Caco-2 (cell line): ENCODE data around the gene ADAM23. TPM values are rescaled to one million over a fixed set of nuclear protein-coding genes. Genes with fewer than 3 reads are reported as not detected.

ENCODE experiments used
- BruUV-seq: library from RNA; stranded (reverse); fragments of 400-500 nt; replicated peaks from 2 replicates; lab custom pipeline; 2021; lab: Mats Ljungman, UMichigan
- CTCF ChIA-PET: fragments of 300-600 bp; sonication (Branson Sonifier 250); formaldehyde crosslinking; loops from one replicate; lab custom pipeline; 2022; ENCODE audit warnings: antibody characterized with exemption; lab: Charles Lee
- POLR2A ChIA-PET: fragments of 300-600 bp; sonication (Branson Sonifier 250); formaldehyde crosslinking; loops from one replicate; lab custom pipeline; 2022; ENCODE audit warnings: antibody characterized with exemption; lab: Charles Lee
- DNase-seq, 2 experiments: peaks; one replicate each; pipeline versions ENCODE4 v3.0.0 to v3.0.0-alpha.2; 2020 to 2022
- H3K27me3 ChIP-seq: replicated peaks from 2 replicates; pipeline ENCODE4 v1.6.0; 2011; ENCODE audit warnings: low read length; ENCODE audit not compliant: control insufficient read depth, insufficient read depth
- H3K36me3 ChIP-seq: 2 replicates; pipeline ENCODE4 v1.5.1; 2011; ENCODE audit warnings: low read length; ENCODE audit not compliant: control insufficient read depth, insufficient read depth
- H3K4me1 ChIP-seq: fragments of 250-450 bp; sonication (Bioruptor Pico); 2 replicates; pipeline ENCODE4 v1.5.1; 2020; ENCODE audit warnings: mild to moderate bottlenecking
- H3K4me3 ChIP-seq: 2 replicates; pipeline ENCODE4 v1.5.1; 2011; ENCODE audit warnings: low read depth, mild to moderate bottlenecking, control low read depth, low read length
- H3K9me3 ChIP-seq: fragments of 250-450 bp; sonication (Bioruptor Pico); 2 replicates; pipeline ENCODE4 v1.5.1; 2020; ENCODE audit warnings: mild to moderate bottlenecking, moderate library complexity
- H3K27ac Mint-ChIP-seq: one replicate; pipeline ENCODE4 v1.8.0; 2022; ENCODE audit warnings: mixed read lengths; ENCODE audit not compliant: unreplicated experiment
- H3K27me3 Mint-ChIP-seq: one replicate; pipeline ENCODE4 v1.8.0; 2022; ENCODE audit warnings: mixed read lengths; ENCODE audit not compliant: insufficient read depth, unreplicated experiment
- H3K36me3 Mint-ChIP-seq: one replicate; pipeline ENCODE4 v1.8.0; 2022; ENCODE audit warnings: mild to moderate bottlenecking, mixed read lengths; ENCODE audit not compliant: insufficient read depth, unreplicated experiment
- H3K4me1 Mint-ChIP-seq: one replicate; pipeline ENCODE4 v1.8.0; 2022; ENCODE audit warnings: low read depth, mixed read lengths; ENCODE audit not compliant: unreplicated experiment
- H3K4me3 Mint-ChIP-seq: one replicate; pipeline ENCODE4 v1.8.0; 2022; ENCODE audit warnings: mild to moderate bottlenecking, moderate library complexity, mixed read lengths; ENCODE audit not compliant: unreplicated experiment
- H3K9me3 Mint-ChIP-seq: one replicate; pipeline ENCODE4 v1.8.0; 2022; ENCODE audit warnings: mixed read lengths; ENCODE audit not compliant: unreplicated experiment
- intact Hi-C: fragments of 100-400 bp; cut with micrococcal nuclease; formaldehyde crosslinking; loops from one replicate; pipeline ENCODE4 v1.10.0; 2022; ENCODE audit not compliant: unreplicated experiment
- total RNA-seq: library from RNA; stranded (reverse); gene quantifications from 2 replicates; pipeline ENCODE4 v1.2.3, GENCODE V29; 2022
- TF ChIP-seq, protein P1 (sequence below), 2 experiments: fragments of 200-600 bp in 1 of 2; IDR thresholded peaks; 1 replicate in 1 of 2; 2 replicates in 1 of 2; pipeline versions ENCODE4 v1.5.1 to v1.8.0; 2011 to 2022; ENCODE audit warnings: antibody characterized with exemption in 1 of 2, control low read depth in 1 of 2, inconsistent platforms in 1 of 2, low read depth in 1 of 2, low read length in 1 of 2, mild to moderate bottlenecking in 1 of 2, moderate library complexity in 1 of 2; ENCODE audit not compliant: insufficient read depth in 1 of 2, severe bottlenecking in 1 of 2, unreplicated experiment in 1 of 2

The ADAM23 gene
- total RNA-seq, 1 experiment from 2014 or later, result 55.1 TPM

DNA sequence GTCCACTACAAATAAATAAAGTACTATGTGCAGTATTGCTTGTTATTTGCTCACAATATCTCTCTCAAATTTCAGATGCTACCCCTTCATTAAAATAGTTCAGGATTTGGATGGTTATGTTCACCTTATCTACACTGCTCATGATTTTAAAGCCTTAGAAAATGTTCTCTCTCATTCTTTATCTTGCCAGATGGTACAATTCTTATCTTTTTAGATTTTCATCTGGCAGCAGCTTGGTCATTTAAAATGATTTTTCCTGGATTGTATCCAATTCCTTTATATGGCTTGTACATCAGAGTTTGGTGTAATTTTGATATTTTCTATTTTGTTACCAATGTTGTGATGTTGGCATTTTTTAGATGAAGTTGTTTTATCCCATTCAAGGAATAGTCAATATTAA lies 10.1 kb upstream of the ADAM23 start:
- POLR2A ChIA-PET, result no interaction called here
- Histone ChIP-seq H3K4me3 (no peak overlapping the region), H3K4me1 (no peaks in the 10 kb centered on the region; the same call in 1 of the 2 replicates), H3K36me3 (no peaks in the 10 kb centered on the region), H3K27me3 (no peaks in the 10 kb centered on the region), H3K9me3 (no peaks in the 10 kb centered on the region)
- Mint-ChIP-seq H3K27me3 (peaks cover 3% of the 10 kb centered on the region), H3K4me3 (no peak overlapping the region), H3K4me1 (no peaks in the 10 kb centered on the region), H3K36me3 (no peaks in the 10 kb centered on the region), H3K27ac (no peak overlapping the region), H3K9me3 (no peaks in the 10 kb centered on the region)
- no peak for DNase-seq
- TF ChIP-seq, protein P1, sequence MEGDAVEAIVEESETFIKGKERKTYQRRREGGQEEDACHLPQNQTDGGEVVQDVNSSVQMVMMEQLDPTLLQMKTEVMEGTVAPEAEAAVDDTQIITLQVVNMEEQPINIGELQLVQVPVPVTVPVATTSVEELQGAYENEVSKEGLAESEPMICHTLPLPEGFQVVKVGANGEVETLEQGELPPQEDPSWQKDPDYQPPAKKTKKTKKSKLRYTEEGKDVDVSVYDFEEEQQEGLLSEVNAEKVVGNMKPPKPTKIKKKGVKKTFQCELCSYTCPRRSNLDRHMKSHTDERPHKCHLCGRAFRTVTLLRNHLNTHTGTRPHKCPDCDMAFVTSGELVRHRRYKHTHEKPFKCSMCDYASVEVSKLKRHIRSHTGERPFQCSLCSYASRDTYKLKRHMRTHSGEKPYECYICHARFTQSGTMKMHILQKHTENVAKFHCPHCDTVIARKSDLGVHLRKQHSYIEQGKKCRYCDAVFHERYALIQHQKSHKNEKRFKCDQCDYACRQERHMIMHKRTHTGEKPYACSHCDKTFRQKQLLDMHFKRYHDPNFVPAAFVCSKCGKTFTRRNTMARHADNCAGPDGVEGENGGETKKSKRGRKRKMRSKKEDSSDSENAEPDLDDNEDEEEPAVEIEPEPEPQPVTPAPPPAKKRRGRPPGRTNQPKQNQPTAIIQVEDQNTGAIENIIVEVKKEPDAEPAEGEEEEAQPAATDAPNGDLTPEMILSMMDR (IDR thresholded peaks at IDR 0.05; ENCODE audit: insufficient read depth in 1 of 2, low read depth in 1 of 2, low read length in 1 of 2, severe bottlenecking in 1 of 2, unreplicated experiment in 1 of 2), result no peak
- BruUV-seq, result no TSS peak
- intact Hi-C loops, result no loop called here
- CTCF ChIA-PET, result no interaction called here

DNA sequence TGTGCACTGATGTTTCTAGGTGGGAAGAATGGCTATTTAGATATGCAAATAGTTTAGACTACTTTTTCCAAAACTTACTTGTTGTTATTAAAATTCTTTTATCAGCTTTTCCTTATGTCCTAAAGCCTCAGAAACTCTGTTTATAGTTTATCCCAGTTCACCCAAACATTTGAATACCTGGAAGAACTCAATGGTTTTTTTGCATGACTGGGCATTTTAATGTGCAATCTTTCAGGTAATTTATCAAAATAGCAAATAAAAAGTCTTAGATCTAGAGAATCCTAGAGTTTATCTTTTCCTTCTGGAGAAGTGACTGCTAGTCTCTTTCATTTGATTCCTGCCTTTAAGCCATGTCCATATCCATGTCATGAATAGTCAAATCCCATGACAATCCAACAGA lies 9.6 kb upstream of the ADAM23 start:
- Mint-ChIP-seq H3K4me1 (no peaks in the 10 kb centered on the region), H3K9me3 (no peaks in the 10 kb centered on the region), H3K4me3 (no peak overlapping the region), H3K36me3 (no peaks in the 10 kb centered on the region), H3K27ac (no peak overlapping the region), H3K27me3 (peaks cover 3% of the 10 kb centered on the region)
- no peaks in the 10 kb centered on the region for H3K27me3 ChIP-seq
- intact Hi-C loops, result no loop called here
- POLR2A ChIA-PET, result no interaction called here
- CTCF ChIA-PET, result no interaction called here
- H3K36me3 ChIP-seq, result no peaks in the 10 kb centered on the region
- H3K9me3 ChIP-seq, result no peaks in the 10 kb centered on the region
- no peak overlapping the region for H3K4me3 ChIP-seq
- TF ChIP-seq, protein P1 (IDR thresholded peaks at IDR 0.05; ENCODE audit: insufficient read depth in 1 of 2, low read depth in 1 of 2, low read length in 1 of 2, severe bottlenecking in 1 of 2, unreplicated experiment in 1 of 2), result no peak
- no peak for DNase-seq
- no peaks in the 10 kb centered on the region; the same call in 1 of the 2 replicates for H3K4me1 ChIP-seq
- no TSS peak for BruUV-seq

DNA sequence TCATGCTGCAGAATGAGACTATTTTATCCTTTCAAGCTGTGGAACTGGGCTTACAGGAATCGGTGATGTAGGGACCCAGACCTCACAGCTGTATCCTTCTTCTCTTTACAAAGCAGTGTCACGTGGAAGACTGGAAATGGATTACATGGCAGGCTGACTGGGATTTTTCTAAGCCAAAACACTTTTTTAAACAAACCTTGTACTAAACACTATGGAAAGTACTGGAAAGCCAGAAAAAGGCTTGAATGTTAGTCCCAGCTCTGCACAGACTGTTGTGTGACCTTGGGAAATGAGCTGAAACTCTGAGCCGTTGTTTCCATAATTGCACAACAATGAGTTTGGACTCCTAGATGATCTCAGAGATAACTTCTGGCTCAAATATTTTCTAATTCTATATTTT lies 7.6 kb upstream of the ADAM23 start:
- no TSS peak for BruUV-seq
- no peak for DNase-seq
- intact Hi-C loops, result no loop called here
- no peaks in the 10 kb centered on the region for H3K9me3 Mint-ChIP-seq
- no peaks in the 10 kb centered on the region for H3K27me3 ChIP-seq
- H3K4me1 Mint-ChIP-seq, result no peaks in the 10 kb centered on the region
- no peaks in the 10 kb centered on the region for H3K36me3 Mint-ChIP-seq
- no peaks in the 10 kb centered on the region for H3K36me3 ChIP-seq
- CTCF ChIA-PET, result no interaction called here
- no peaks in the 10 kb centered on the region; the same call in 1 of the 2 replicates for H3K4me1 ChIP-seq
- H3K9me3 ChIP-seq, result no peaks in the 10 kb centered on the region
- H3K27me3 Mint-ChIP-seq, result peaks cover 5% of the 10 kb centered on the region
- no peak overlapping the region for H3K27ac Mint-ChIP-seq
- H3K4me3 ChIP-seq, result no peak overlapping the region
- no peak overlapping the region for H3K4me3 Mint-ChIP-seq
- POLR2A ChIA-PET, result no interaction called here
- TF ChIP-seq, protein P1 (IDR thresholded peaks at IDR 0.05; ENCODE audit: insufficient read depth in 1 of 2, low read depth in 1 of 2, low read length in 1 of 2, severe bottlenecking in 1 of 2, unreplicated experiment in 1 of 2), result no peak
